Thymus (tissue), 11 donors: ENCODE measurements around the gene ZMIZ2. TPM values are rescaled to one million over a fixed set of nuclear protein-coding genes. Genes with fewer than 3 reads are reported as not detected.
"Not testable (repeated sequence)": the region's sequence is repeated elsewhere in the genome, so short reads cannot be mapped to it uniquely, and the experiment has no call there.

ENCODE experiments used
- DNase-seq, 9 donors: peaks; one replicate each; pipeline ENCODE4 v3.0.0-alpha.2; 2013; ENCODE audit warnings: low spot score in 9 of 9, low read depth in 6 of 9, missing footprints in 1 of 9
- H3K27ac ChIP-seq, 2 donors: one replicate each; pipeline ENCODE4 v1.5.1; 2013; ENCODE audit warnings: control low read depth in 1 of 2, low read depth in 1 of 2, low read length in 1 of 2, mild to moderate bottlenecking in 1 of 2, moderate library complexity in 1 of 2
- H3K27me3 ChIP-seq, 2 donors: one replicate each; pipeline ENCODE4 v1.5.1; 2013; ENCODE audit warnings: low read length in 1 of 2; ENCODE audit not compliant: control insufficient read depth in 2 of 2, insufficient read depth in 1 of 2
- H3K36me3 ChIP-seq, 2 donors: one replicate each; pipeline ENCODE4 v1.5.1; 2013; ENCODE audit warnings: low read length in 1 of 2, mild to moderate bottlenecking in 1 of 2, moderate library complexity in 1 of 2; ENCODE audit not compliant: control insufficient read depth in 2 of 2, insufficient read depth in 2 of 2
- H3K4me1 ChIP-seq, 2 donors: one replicate each; pipeline ENCODE4 v1.5.1; 2013; ENCODE audit warnings: low read length in 2 of 2; ENCODE audit not compliant: control insufficient read depth in 2 of 2, insufficient read depth in 2 of 2
- H3K4me3 ChIP-seq, 2 donors: one replicate each; pipeline ENCODE4 v1.5.1; 2013; ENCODE audit warnings: low read length in 2 of 2, control low read depth in 1 of 2, mild to moderate bottlenecking in 1 of 2
- H3K9me3 ChIP-seq, 2 donors: one replicate each; pipeline ENCODE4 v1.5.1; 2013; ENCODE audit warnings: low read length in 1 of 2, mild to moderate bottlenecking in 1 of 2; ENCODE audit not compliant: control insufficient read depth in 2 of 2, insufficient read depth in 1 of 2
- WGBS: extraction: QIAGEN DNeasy Blood & Tissue Kit; methylation state at CpG from one replicate; pipeline ENCODE4 v1.1.7; 2013; 5-methylcytosine and 5-hydroxymethylcytosine counted together
- polyA plus RNA-seq: library from polyadenylated mRNA; stranded (reverse); fragments of 200-250 nt; gene quantifications from one replicate; pipeline ENCODE4 v1.2.3, GENCODE V29; 2013
- total RNA-seq: library from RNA; stranded (reverse); fragments of 120-200 nt; gene quantifications from one replicate; pipeline ENCODE4 v1.2.4, GENCODE V29; 2013
- donor health status: healthy.

Gene ZMIZ2
- total and polyA plus RNA-seq, 2 donors = 7.5 to 74.1 TPM

GRCh38 chr7:44726250-44726649 is 22.4 kb upstream of the ZMIZ2 start:
- not testable (repeated sequence) for H3K4me1 ChIP-seq

GRCh38 chr7:44727158-44727936 is 21.3 kb upstream of the ZMIZ2 start:
- H3K4me3 ChIP-seq = no peak overlapping the region
- no peak overlapping the region for H3K27ac ChIP-seq
- H3K4me1 ChIP-seq = no peaks in the 10 kb centered on the region
- DNase-seq = no peak
- 78% methylated on average over 6 of the region's 6 CpGs for WGBS
- H3K9me3 ChIP-seq = no peaks in the 10 kb centered on the region
- H3K27me3 ChIP-seq = no peaks in the 10 kb centered on the region
- H3K36me3 ChIP-seq = no peaks in the 10 kb centered on the region

More at GRCh38 chr7:44726250-44726649, 22.4 kb upstream of the ZMIZ2 start:
- not testable (repeated sequence) for H3K4me3 ChIP-seq, DNase-seq, H3K27me3 ChIP-seq, H3K27ac ChIP-seq, H3K36me3 ChIP-seq, H3K9me3 ChIP-seq
- WGBS = 86% methylated on average over 7 of the region's 7 CpGs

- Histone ChIP-seq H3K27ac (no peak overlapping the region), H3K9me3 (no peaks in the 10 kb centered on the region), H3K4me1 (no peaks in the 10 kb centered on the region), H3K4me3 (no peak overlapping the region), H3K27me3 (no peaks in the 10 kb centered on the region), H3K36me3 (no peaks in the 10 kb centered on the region)
- no peak for DNase-seq
- WGBS = 96% methylated on average over 1 of the region's 1 CpG
Observed at GRCh38 chr7:44727937-44728262, 20.7 kb upstream of the ZMIZ2 start.

- Histone ChIP-seq H3K4me3 (no peak overlapping the region), H3K9me3 (no peaks in the 10 kb centered on the region), H3K27ac (no peak overlapping the region), H3K4me1 (no peaks in the 10 kb centered on the region), H3K36me3 (no peaks in the 10 kb centered on the region), H3K27me3 (no peaks in the 10 kb centered on the region)
- WGBS = 88% methylated on average over 12 of the region's 12 CpGs
- DNase-seq = no peak
Observed at GRCh38 chr7:44729949-44730590, 18.6 kb upstream of the ZMIZ2 start.

- not testable (repeated sequence) for H3K4me1 ChIP-seq, H3K27ac ChIP-seq, DNase-seq, H3K27me3 ChIP-seq, H3K4me3 ChIP-seq, H3K36me3 ChIP-seq, H3K9me3 ChIP-seq
- WGBS = 96% methylated on average over 6 of the region's 6 CpGs
Observed at GRCh38 chr7:44732971-44733370, 15.7 kb upstream of the ZMIZ2 start.

- no peak overlapping the region for H3K27ac ChIP-seq
- no peaks in the 10 kb centered on the region for H3K4me1 ChIP-seq
- WGBS = 86% methylated on average over 5 of the region's 5 CpGs
- H3K4me3 ChIP-seq = no peak overlapping the region
- no peaks in the 10 kb centered on the region for H3K9me3 ChIP-seq
- no peak for DNase-seq
- H3K36me3 ChIP-seq = no peaks in the 10 kb centered on the region
- H3K27me3 ChIP-seq = no peaks in the 10 kb centered on the region
Observed at GRCh38 chr7:44733708-44734481, 14.8 kb upstream of the ZMIZ2 start.

GRCh38 chr7:44735403-44736165 is 13.1 kb upstream of the ZMIZ2 start:
- H3K4me3 ChIP-seq = no peak overlapping the region

GRCh38 chr7:44736896-44737295 is 11.8 kb upstream of the ZMIZ2 start:
- Histone ChIP-seq H3K36me3 (no peaks in the 10 kb centered on the region), H3K9me3 (no peaks in the 10 kb centered on the region), H3K4me1 (no peaks in the 10 kb centered on the region), H3K27ac (no peak overlapping the region), H3K4me3 (no peak overlapping the region), H3K27me3 (no peaks in the 10 kb centered on the region)
- DNase-seq = no peak
- 86% methylated on average over 3 of the region's 3 CpGs for WGBS

More at GRCh38 chr7:44735403-44736165, 13.1 kb upstream of the ZMIZ2 start:
- Histone ChIP-seq H3K4me1 (no peaks in the 10 kb centered on the region), H3K27me3 (no peaks in the 10 kb centered on the region), H3K36me3 (no peaks in the 10 kb centered on the region), H3K9me3 (no peaks in the 10 kb centered on the region), H3K27ac (no peak overlapping the region)
- WGBS = 78% methylated on average over 5 of the region's 5 CpGs
- DNase-seq = peak in 1 of 9 donors; percentile 34
